ENCODE measurements around the gene KLF13. TPM values are rescaled to one million over a fixed set of nuclear protein-coding genes. Genes with fewer than 3 reads are reported as not detected.

KLF13 gene
- total RNA-seq, 1 experiment from 2014 or later = 22.1 TPM

GRCh38 chr15:31333119-31333518 lies 6.5 kb downstream of the KLF13 start:
- Histone ChIP-seq H3K9me3 (ENCODE audit: low read depth, low read length, poor library complexity, severe bottlenecking) (no peaks in the 10 kb centered on the region), H3K27me3 (replicated peaks; ENCODE audit: insufficient read depth, low read depth, low read length, poor library complexity) (no peaks in the 10 kb centered on the region), H3K4me3 (ENCODE audit: low read depth, low read length, poor library complexity, severe bottlenecking) (no peak overlapping the region), H3K36me3 (ENCODE audit: insufficient read depth, low read length, poor library complexity, severe bottlenecking) (no peaks in the 10 kb centered on the region), H3K4me1 (ENCODE audit: insufficient read depth, low read length, poor library complexity, severe bottlenecking) (peaks cover 7% of the 10 kb centered on the region), H3K27ac (ENCODE audit: low read depth, low read length, poor library complexity, severe bottlenecking) (no peak overlapping the region)
- ChIA-PET CTCF (no interaction called here), POLR2A (ENCODE audit: low non-redundant PET) (no interaction called here)
- intact Hi-C loops (cut with micrococcal nuclease; ENCODE audit: unreplicated experiment) = no loop called here
- BruUV-seq (replicated peaks) = no TSS peak
- no peak for DNase-seq (ENCODE audit: low spot score)
- TF ChIP-seq EZH2 (IDR thresholded peaks at IDR 0.05; ENCODE audit: borderline replicate concordance, low read depth, low read length, poor library complexity, severe bottlenecking) (no peak), CTCF (conservative IDR thresholded peaks at IDR 0.05; ENCODE audit: low read depth, low read length) (no peak)

- intact Hi-C loops (cut with micrococcal nuclease; ENCODE audit: unreplicated experiment) = no loop called here
- no TSS peak for BruUV-seq (replicated peaks)
- TF ChIP-seq EZH2 (IDR thresholded peaks at IDR 0.05; ENCODE audit: borderline replicate concordance, low read depth, low read length, poor library complexity, severe bottlenecking) (no peak), CTCF (conservative IDR thresholded peaks at IDR 0.05; ENCODE audit: low read depth, low read length) (no peak)
- H3K4me1 ChIP-seq (ENCODE audit: insufficient read depth, low read length, poor library complexity, severe bottlenecking) = peaks cover 12% of the 10 kb centered on the region
- no peaks in the 10 kb centered on the region for H3K27me3 ChIP-seq (replicated peaks; ENCODE audit: insufficient read depth, low read depth, low read length, poor library complexity)
- no peaks in the 10 kb centered on the region for H3K9me3 ChIP-seq (ENCODE audit: low read depth, low read length, poor library complexity, severe bottlenecking)
- no peak for DNase-seq (ENCODE audit: low spot score)
- ChIA-PET POLR2A (ENCODE audit: low non-redundant PET) (no interaction called here), CTCF (no interaction called here)
- H3K27ac ChIP-seq (ENCODE audit: low read depth, low read length, poor library complexity, severe bottlenecking) = no peak overlapping the region
- no peaks in the 10 kb centered on the region for H3K36me3 ChIP-seq (ENCODE audit: insufficient read depth, low read length, poor library complexity, severe bottlenecking)
- no peak overlapping the region for H3K4me3 ChIP-seq (ENCODE audit: low read depth, low read length, poor library complexity, severe bottlenecking)
Observed at GRCh38 chr15:31333820-31334219, 7.2 kb downstream of the KLF13 start.

- no peak for TF ChIP-seq EZH2 (IDR thresholded peaks at IDR 0.05; ENCODE audit: borderline replicate concordance, low read depth, low read length, poor library complexity, severe bottlenecking)
- no peak for TF ChIP-seq CTCF (conservative IDR thresholded peaks at IDR 0.05; ENCODE audit: low read depth, low read length)
- intact Hi-C loops (cut with micrococcal nuclease; ENCODE audit: unreplicated experiment) = no loop called here
- Histone ChIP-seq H3K36me3 (ENCODE audit: insufficient read depth, low read length, poor library complexity, severe bottlenecking) (no peaks in the 10 kb centered on the region), H3K4me1 (ENCODE audit: insufficient read depth, low read length, poor library complexity, severe bottlenecking) (peaks cover 25% of the 10 kb centered on the region), H3K27ac (ENCODE audit: low read depth, low read length, poor library complexity, severe bottlenecking) (no peak overlapping the region), H3K4me3 (ENCODE audit: low read depth, low read length, poor library complexity, severe bottlenecking) (no peak overlapping the region), H3K27me3 (replicated peaks; ENCODE audit: insufficient read depth, low read depth, low read length, poor library complexity) (no peaks in the 10 kb centered on the region), H3K9me3 (ENCODE audit: low read depth, low read length, poor library complexity, severe bottlenecking) (no peaks in the 10 kb centered on the region)
- no TSS peak for BruUV-seq (replicated peaks)
- ChIA-PET CTCF (no interaction called here), POLR2A (ENCODE audit: low non-redundant PET) (no interaction called here)
- no peak for DNase-seq (ENCODE audit: low spot score)
Observed at GRCh38 chr15:31335989-31336592, 9.5 kb downstream of the KLF13 start.
